OCI-LY1 (cell line): ENCODE data around the gene NRG2.

Source experiments
- CTCF ChIP-seq: fragments of 200-600 bp; sonication (generic), shearing (Covaris generic); IDR thresholded peaks from 2 replicates; pipeline ENCODE4 v1.5.1; 2017; ENCODE audit warnings: mild to moderate bottlenecking, antibody characterized with exemption, low read length, moderate library complexity, mixed read lengths
- EZH2 ChIP-seq: fragments of 200-600 bp; sonication (generic), shearing (Covaris generic); IDR thresholded peaks from 2 replicates; pipeline ENCODE4 v1.8.0; 2017; ENCODE audit warnings: borderline replicate concordance, mixed run types, mild to moderate bottlenecking, antibody characterized with exemption, low read length, moderate library complexity, mixed read lengths

DNA sequence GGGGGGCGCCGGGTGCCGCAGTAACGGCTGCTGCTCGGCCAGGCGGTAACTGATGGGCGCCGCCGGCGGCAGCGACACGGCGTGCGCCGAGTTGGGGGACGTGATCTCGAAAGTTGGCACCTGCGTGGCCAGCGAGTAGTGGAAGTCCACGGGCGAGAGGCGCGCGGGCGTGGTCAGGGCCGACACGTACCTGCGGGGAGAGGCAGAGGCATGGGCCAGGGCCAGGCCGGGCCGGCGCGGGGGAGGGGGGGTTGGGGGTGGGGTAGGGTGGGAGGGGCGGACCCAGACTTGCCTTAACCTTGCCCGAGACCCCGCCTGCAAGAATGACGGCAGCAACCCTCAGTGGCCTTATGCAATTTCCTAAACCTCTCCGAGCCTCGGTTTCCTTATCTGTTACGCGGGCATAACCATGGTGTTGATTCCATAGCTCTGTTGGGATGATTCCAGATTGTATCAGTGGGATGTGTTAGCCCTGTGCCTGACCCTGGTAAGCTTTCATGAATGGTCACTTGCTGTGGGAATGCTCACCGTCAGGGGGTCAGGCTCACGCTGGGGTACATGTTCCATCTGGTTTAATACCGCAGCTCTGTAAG is 194.5 kb downstream of the NRG2 start:
- TF ChIP-seq EZH2: no peak
- no peak for TF ChIP-seq CTCF
